ENCODE measurements around the gene RASL11B. TPM values are rescaled to one million over a fixed set of nuclear protein-coding genes. Genes with fewer than 3 reads are reported as not detected.

RASL11B gene
- total RNA-seq, 1 donor from 2014 or later: 24.8 TPM

DNA sequence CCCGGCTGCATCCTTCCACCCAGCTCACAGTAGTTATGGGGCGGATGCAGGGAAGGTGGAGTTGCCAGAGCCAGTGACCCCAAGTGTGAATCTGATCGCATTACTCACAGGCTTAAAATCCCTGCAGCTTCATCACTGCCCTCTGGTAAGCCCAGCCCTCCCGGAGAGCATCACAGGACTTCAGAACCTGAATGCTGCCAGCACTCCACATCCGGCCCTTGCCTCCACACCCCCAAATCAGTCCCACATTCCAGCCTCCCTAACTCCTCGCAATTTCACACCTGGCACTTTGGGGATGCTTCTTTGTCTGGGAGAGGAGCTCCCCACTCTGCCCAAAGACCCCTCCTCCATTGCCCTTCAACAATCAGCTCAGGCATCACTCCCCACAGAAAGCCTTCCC, 15.6 kb downstream of the RASL11B start:
- H3K9me3 Mint-ChIP-seq (ENCODE audit: unreplicated experiment): peaks cover 10% of the 10 kb centered on the region
- H3K4me3 Mint-ChIP-seq (ENCODE audit: unreplicated experiment): no peak overlapping the region
- H3K27ac Mint-ChIP-seq (ENCODE audit: unreplicated experiment): no peak overlapping the region
- no peak for DNase-seq
- TF ChIP-seq, protein P1, sequence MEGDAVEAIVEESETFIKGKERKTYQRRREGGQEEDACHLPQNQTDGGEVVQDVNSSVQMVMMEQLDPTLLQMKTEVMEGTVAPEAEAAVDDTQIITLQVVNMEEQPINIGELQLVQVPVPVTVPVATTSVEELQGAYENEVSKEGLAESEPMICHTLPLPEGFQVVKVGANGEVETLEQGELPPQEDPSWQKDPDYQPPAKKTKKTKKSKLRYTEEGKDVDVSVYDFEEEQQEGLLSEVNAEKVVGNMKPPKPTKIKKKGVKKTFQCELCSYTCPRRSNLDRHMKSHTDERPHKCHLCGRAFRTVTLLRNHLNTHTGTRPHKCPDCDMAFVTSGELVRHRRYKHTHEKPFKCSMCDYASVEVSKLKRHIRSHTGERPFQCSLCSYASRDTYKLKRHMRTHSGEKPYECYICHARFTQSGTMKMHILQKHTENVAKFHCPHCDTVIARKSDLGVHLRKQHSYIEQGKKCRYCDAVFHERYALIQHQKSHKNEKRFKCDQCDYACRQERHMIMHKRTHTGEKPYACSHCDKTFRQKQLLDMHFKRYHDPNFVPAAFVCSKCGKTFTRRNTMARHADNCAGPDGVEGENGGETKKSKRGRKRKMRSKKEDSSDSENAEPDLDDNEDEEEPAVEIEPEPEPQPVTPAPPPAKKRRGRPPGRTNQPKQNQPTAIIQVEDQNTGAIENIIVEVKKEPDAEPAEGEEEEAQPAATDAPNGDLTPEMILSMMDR (IDR thresholded peaks at IDR 0.05; ENCODE audit: partially characterized antibody, unreplicated experiment): no peak
- peaks cover 7% of the 10 kb centered on the region for H3K4me1 Mint-ChIP-seq (ENCODE audit: low read depth, unreplicated experiment)
- peaks cover 16% of the 10 kb centered on the region for H3K36me3 Mint-ChIP-seq (ENCODE audit: unreplicated experiment)
- H3K27me3 Mint-ChIP-seq (ENCODE audit: unreplicated experiment): peaks cover 6% of the 10 kb centered on the region

DNA sequence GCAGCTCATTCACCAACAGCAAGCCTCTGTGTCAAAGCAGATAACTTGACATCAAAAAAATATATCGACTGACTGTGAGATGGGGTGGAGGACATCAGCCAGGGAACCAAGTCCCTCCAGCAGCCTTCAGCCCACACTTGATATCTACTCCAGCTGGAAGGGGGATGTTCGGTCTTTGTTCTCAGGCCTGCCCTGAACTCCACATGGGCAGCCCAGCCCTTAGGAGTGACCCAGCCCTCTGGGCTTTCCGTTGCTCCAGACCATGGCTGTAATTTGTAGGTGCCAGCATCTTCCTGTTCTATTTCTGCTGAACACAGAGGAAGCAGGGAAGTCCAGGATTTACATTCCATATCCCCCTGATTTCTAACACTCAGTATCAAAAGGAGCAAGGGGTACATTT, 17.4 kb downstream of the RASL11B start:
- Mint-ChIP-seq H3K9me3 (ENCODE audit: unreplicated experiment) (peaks cover 9% of the 10 kb centered on the region), H3K4me1 (ENCODE audit: low read depth, unreplicated experiment) (peaks cover 4% of the 10 kb centered on the region), H3K4me3 (ENCODE audit: unreplicated experiment) (no peak overlapping the region), H3K36me3 (ENCODE audit: unreplicated experiment) (peaks cover 16% of the 10 kb centered on the region), H3K27me3 (ENCODE audit: unreplicated experiment) (peaks cover 7% of the 10 kb centered on the region), H3K27ac (ENCODE audit: unreplicated experiment) (no peak overlapping the region)
- TF ChIP-seq, protein P1 (IDR thresholded peaks at IDR 0.05; ENCODE audit: partially characterized antibody, unreplicated experiment): no peak
- no peak for DNase-seq

DNA sequence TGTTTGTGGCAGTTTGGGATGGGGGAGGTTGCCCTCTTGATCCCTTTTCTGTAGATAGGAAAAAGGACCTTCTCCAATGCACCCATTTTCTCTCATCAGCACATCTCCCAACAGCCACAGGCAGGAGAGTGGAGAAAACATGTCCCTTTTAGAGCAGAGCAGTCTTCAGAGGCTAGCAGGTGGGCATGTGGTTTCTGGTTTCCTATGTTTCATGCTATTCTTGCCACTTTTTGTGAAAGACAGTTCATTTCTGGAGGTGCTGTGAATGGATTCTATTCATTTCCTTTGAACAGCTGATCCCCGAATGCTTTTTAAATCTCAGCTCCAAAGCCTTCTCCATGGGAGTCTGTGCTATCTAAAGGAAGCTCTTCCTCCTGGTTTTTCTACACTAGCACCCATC, 18.9 kb downstream of the RASL11B start:
- Mint-ChIP-seq H3K4me3 (ENCODE audit: unreplicated experiment) (no peak overlapping the region), H3K27ac (ENCODE audit: unreplicated experiment) (no peak overlapping the region), H3K9me3 (ENCODE audit: unreplicated experiment) (peaks cover 9% of the 10 kb centered on the region), H3K36me3 (ENCODE audit: unreplicated experiment) (peaks cover 16% of the 10 kb centered on the region), H3K27me3 (ENCODE audit: unreplicated experiment) (peaks cover 7% of the 10 kb centered on the region), H3K4me1 (ENCODE audit: low read depth, unreplicated experiment) (peaks cover 2% of the 10 kb centered on the region)
- DNase-seq: no peak
- TF ChIP-seq, protein P1 (IDR thresholded peaks at IDR 0.05; ENCODE audit: partially characterized antibody, unreplicated experiment): no peak

DNA sequence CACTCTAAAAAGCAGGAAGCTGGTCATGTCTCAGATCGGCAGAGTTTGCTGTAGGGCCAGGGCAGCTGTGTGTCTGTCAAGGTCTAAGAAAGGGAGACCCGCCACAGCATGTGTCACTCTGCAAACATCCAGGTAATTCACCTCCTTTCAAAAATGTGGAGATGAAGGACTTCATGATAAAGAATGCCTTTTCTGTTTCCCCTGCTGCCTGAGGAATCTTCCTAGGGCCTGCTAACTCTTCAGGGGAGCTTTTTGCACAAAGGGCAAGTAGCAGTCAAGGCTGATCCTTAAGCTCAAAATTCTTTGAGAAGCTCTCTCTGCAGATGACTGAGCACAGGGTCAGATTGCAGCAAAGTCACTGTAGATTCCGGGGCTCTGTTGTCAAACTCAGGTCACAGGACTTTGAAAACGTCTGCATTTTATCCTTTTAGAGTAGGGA, 21.1 kb downstream of the RASL11B start:
- DNase-seq: no peak
- no peaks in the 10 kb centered on the region for H3K4me1 Mint-ChIP-seq (ENCODE audit: low read depth, unreplicated experiment)
- no peak overlapping the region for H3K27ac Mint-ChIP-seq (ENCODE audit: unreplicated experiment)
- peaks cover 2% of the 10 kb centered on the region for H3K27me3 Mint-ChIP-seq (ENCODE audit: unreplicated experiment)
- TF ChIP-seq, protein P1 (IDR thresholded peaks at IDR 0.05; ENCODE audit: partially characterized antibody, unreplicated experiment): no peak
- no peak overlapping the region for H3K4me3 Mint-ChIP-seq (ENCODE audit: unreplicated experiment)
- peaks cover 9% of the 10 kb centered on the region for H3K9me3 Mint-ChIP-seq (ENCODE audit: unreplicated experiment)
- H3K36me3 Mint-ChIP-seq (ENCODE audit: unreplicated experiment): peaks cover 22% of the 10 kb centered on the region

DNA sequence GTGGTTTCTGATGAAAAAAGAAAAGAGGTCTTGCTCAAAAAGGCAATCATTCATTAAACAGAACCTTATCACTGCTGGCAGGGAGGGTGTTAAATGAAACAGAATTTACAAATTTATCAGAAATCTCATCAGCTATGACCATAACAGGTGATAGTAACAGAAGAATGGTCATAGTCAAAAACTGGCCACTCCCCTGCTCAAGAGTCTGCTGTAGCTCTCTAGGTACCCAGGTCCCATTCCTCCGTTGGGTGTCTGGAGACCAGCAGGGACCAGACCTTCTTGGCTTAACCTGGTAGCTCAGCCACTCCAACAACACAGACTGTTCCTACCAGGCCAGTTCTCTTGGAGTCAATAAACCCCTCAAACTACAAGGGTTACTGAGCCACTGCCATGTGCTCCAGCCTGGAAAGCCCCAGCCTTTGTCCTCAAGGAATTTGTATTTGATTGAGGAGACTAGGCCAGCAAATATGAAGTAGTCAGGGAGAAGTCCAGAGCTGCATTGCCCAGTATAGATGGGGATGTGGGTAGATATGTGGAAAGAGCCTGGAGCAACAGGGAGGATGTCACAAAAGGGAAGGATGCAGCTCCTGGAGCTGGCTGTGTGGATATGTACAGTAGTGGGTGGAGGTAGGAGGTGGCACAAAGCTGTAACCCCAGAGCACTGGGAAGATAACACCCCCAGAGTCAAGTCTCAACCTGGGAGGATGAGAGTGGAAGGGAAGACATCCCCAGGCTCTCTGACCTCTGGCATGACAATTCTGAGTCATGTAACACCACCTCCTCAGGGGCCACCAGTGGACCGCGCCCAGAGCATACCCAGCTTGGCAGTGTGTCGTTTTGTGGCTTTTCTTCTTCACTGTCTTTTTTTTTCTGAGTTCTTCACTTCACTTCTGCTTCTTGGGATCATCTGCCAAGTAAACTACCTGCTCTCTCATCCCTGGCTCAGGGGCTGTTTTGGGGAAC, 21.9 kb downstream of the RASL11B start:
- Mint-ChIP-seq H3K9me3 (ENCODE audit: unreplicated experiment) (peaks cover 9% of the 10 kb centered on the region), H3K4me3 (ENCODE audit: unreplicated experiment) (no peak overlapping the region), H3K27ac (ENCODE audit: unreplicated experiment) (no peak overlapping the region), H3K36me3 (ENCODE audit: unreplicated experiment) (peaks cover 22% of the 10 kb centered on the region), H3K4me1 (ENCODE audit: low read depth, unreplicated experiment) (no peaks in the 10 kb centered on the region), H3K27me3 (ENCODE audit: unreplicated experiment) (peaks cover 2% of the 10 kb centered on the region)
- no peak for DNase-seq
- TF ChIP-seq, protein P1 (IDR thresholded peaks at IDR 0.05; ENCODE audit: partially characterized antibody, unreplicated experiment): no peak

All from glutamatergic neuron (in vitro differentiated cells).